GM18868 (cell line): ENCODE data around the gene SULT1E1.

Source experiments
- ATAC-seq: cut with Tn5 transposase; IDR thresholded peaks from one replicate; pipeline ENCODE4 v1.9.1; 2021; ENCODE audit warnings: mild to moderate bottlenecking, moderate library complexity; ENCODE audit not compliant: unreplicated experiment

SULT1E1 gene

DNA sequence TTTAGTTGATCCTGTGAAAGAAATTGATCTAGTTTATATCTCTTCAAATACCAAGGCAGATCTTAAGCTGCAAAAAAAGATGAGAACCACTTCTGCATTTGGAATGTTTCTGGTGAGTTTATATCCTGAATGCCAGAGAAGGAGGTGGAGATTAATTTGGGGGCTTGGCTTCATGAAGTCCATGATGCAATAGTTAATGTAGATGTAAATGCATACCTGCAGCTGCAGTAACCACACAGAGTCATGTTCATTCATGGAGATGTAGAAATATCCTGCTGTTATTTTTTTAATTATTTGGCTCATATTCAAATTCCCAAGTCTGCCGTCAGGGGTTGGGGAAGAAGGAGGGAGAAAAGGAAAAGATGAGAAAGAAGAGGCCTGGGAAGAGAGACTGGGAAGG, at the start of gene SULT1E1:
Gene SULT1E1 (minus strand): TSS at position 94 of the 400 bp plus-strand sequence. CDS start 2,501 bp downstream, outside the sequence.
- ATAC-seq: no peak

- peak; percentile 54 for ATAC-seq
These were observed 49.2 kb upstream of the SULT1E1 start for GRCh38 chr4:69909195-69909594.

- ATAC-seq: no peak
These were observed 47.2 kb upstream of the SULT1E1 start for GRCh38 chr4:69907151-69907550.

GRCh38 chr4:69896530-69897116, 36.7 kb upstream of the SULT1E1 start:
- ATAC-seq: no peak

GRCh38 chr4:69894721-69895120, 34.8 kb upstream of the SULT1E1 start:
- ATAC-seq: no peak

GRCh38 chr4:69894186-69894585, 34.2 kb upstream of the SULT1E1 start:
- ATAC-seq: no peak

DNA sequence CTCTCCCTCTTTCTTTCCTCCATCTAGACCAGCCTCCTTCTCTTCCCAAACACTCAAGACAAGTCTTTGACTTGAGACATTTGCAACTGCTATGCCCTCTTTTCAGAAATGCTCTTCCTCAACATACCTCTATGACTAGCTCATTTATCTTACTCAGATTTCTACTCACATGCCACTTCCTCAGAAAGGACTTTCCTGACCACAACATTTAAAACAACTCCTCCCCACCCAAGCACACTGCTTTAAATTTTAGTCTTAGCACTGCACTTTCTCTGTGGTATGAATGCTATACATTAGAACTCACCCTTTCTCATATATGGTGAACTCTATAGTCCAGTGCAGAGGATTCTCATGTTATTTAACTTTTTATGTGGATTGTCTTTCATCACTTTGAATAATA, 28.4 kb upstream of the SULT1E1 start:
- ATAC-seq: peak; percentile 69

DNA sequence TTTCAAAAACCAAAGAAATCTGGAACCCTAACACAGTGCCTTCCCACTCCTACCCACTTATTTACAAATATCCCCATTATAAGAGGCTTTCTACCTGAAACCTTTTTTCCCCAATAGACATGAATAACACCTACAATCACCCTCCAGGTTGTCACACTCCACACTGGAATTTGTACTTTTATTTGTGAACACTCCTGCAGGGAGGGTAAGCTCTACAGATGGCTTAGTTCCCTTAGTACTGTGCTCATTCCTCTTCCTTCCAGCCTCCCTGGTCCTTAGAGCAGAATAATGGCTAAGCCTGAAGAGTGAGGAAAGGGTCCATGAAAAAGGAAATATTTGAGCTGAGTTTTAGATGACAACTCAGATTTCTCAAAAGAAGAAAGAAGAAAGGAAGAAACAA, 22.2 kb upstream of the SULT1E1 start:
- no peak for ATAC-seq

- ATAC-seq: peak; percentile 92
These were observed 21.3 kb upstream of the SULT1E1 start for GRCh38 chr4:69881173-69881773.

GRCh38 chr4:69878250-69878649, 18.3 kb upstream of the SULT1E1 start:
- no peak for ATAC-seq

DNA sequence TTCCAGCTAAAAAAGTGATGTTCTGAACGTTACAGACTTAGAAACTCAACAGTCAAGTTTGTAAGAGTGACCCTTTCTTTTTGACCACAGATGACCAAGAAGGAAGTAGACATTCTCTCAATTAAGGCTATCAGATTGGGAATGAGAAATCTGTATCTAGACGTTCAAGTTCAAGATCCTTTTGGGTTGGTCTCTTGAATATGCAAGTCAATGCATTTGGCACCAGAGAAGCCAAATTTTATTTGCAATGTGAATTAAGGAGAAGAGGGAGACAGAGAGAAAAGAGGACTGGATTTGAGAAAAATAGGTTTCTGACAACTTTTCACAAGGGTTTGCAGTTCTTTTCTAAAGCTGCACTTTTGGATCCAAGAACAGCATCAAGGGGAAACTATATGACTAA, 17.5 kb upstream of the SULT1E1 start:
- ATAC-seq: no peak

DNA sequence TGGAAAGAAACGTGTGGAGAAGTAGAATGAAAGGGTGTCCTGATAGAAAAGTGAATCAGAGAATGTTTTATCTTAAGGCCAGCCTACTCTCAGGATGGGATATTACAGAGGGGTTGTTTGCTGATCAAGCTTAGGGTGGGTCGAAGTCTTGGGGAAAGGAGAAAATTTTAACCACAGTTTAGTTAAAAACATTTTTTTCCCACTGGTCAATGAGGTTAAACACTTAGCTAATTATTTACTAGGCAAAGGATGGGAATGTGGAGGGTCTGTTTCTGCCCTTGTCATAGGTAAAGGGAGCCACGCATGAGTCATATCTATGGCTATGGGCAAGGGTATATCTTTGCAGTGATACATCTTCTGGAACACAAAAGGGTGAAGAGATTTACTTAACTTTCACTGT, 16.1 kb upstream of the SULT1E1 start:
- no peak for ATAC-seq

DNA sequence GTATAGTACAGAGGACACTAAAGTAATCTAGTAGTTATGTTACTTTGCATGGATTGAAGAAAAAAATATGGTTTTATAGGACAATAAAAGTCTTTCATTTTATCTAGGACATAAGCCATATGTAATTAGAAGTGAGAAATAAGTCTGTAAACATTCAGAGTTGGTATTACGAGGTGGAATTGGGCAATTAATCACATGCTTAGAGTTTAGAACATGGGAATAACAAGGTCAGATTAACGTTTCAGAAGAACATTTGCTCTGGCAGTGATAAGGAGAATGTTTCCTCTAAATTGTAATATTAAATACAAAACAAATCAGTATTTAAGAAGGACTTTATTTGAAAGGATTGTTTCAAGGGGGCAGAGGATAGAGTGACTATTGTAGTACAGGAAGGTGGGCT, 15.6 kb upstream of the SULT1E1 start:
- ATAC-seq: no peak

DNA sequence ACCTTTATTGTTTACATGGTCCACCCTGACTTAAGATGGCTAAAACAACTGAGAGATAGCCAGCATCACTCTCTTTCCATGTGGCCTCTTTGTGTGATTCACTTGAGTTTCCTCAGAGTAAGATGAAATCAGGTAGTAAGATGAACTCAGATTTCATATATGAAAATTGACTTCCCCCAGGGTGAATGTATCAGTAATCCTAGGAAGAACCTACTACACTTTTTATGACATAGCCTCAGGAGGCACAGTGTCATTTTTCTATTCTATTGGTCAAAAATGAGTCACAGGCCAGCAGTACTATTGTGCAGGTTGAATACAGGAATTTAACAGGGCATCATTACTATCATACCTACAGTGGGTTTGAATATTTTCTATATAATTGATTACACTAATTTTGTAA, 14.6 kb upstream of the SULT1E1 start:
- ATAC-seq: no peak

DNA sequence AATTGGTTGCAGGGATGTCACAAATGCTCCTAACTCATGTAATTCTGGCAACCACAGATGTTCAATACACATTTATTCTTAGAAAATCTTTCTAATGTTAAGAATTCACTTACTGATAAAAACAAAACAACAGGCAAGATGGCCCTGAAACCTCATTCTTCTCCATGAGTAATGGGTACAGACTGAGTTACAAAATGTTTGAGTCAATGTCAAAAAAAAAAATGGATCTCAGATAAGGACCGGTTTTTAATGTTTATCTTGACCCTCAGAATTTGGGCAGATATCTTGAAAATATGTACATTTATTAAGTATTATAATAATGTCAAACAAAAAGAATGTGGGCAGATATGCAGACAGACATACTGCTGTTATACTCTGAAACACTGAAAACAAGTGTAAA, 1.8 kb upstream of the SULT1E1 start:
- ATAC-seq: no peak

DNA sequence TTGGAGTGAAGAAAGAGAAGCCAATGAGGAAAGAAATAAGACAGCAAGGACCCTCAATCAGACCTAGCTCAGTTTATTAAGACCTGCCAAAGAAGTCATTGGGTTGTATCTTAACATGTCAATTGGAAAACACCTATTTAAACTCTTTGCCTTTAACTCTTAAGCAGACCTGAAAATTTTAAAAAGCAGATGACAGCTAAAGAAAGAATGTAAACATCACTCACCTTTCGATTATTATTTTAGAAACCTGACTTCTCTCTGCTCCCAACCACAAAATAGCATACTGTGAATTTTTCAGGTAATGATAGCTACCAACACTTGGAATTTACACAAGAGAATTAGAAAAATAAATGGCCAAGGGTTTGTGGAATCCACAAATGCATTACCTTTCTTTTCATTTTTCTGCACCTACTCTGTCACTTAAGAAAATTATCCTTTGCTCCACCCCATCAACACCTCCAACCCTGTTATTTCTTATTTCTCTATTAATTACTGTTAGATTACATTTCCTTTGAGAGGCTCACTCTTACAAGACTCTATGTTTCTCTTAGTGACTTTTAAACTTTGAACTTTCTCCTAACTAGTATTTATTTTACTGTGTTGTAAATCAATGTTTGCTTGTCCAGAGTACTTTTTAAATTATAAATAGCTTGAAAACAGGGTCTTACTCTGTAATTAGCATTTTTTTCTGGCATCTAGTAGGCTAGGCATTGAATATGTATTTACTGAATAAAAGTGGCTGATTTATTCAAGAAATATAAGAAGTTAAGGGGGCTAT, 765 bp upstream of the SULT1E1 start:
- no peak for ATAC-seq

GRCh38 chr4:69859140-69859685, 732 bp downstream of the SULT1E1 start:
- no peak for ATAC-seq

GRCh38 chr4:69858690-69859089, 1.3 kb downstream of the SULT1E1 start:
- ATAC-seq: no peak

DNA sequence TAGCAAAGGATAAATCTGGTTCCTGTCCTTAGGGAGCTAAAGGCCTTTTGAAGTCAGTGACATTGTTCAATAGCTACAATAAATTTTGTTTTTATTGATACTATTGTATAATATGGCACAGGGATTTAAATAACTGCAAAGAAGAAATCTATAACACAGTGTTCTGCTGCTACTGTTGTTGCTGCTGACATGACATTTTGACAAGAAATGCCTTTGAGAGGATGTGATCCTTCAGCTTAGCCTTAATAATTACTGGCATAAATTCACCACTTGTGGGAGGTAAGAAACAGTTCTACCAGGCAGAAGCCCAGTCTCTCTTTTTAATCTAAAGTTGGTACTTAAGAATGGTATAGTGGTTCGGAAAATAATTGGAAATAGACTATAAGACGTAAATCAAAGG, 4.1 kb downstream of the SULT1E1 start:
- no peak for ATAC-seq

GRCh38 chr4:69849969-69850368, 10.0 kb downstream of the SULT1E1 start:
- peak; percentile 79 for ATAC-seq

DNA sequence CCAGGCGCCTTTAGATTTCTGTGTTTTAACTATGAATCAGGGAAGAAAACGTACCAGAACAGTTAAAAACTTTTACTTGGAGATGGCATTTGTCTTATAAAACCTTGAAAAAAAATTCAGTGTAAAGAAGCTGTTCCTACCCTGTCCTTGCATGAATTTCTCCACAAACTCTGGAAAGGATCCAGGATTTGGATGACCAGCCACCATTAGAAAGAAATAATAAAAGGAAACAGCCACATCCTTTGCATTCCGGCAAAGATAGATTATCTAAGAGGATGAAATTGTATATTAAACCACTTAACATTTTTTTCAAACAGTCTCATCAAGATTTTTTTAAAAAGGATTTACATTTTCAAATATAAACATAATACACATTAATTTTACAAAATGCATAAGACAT, 10.6 kb downstream of the SULT1E1 start:
- no peak for ATAC-seq

GRCh38 chr4:69848028-69848427, 11.9 kb downstream of the SULT1E1 start:
- no peak for ATAC-seq
